Sigmoid colon (tissue), 7 donors: ENCODE data around the gene BLNK. TPM values are rescaled to one million over a fixed set of nuclear protein-coding genes. Genes with fewer than 3 reads are reported as not detected.

ENCODE experiments used
- DNase-seq: peaks from one replicate; pipeline ENCODE4 v3.0.0-alpha.2; 2019
- H3K27ac ChIP-seq, 4 donors: fragments of 200-600 bp; sonication (generic); one replicate each; pipeline ENCODE4 v1.5.1; 2016 to 2019; ENCODE audit warnings: mild to moderate bottlenecking in 1 of 4
- H3K27me3 ChIP-seq, 3 donors: fragments of 200-600 bp; sonication (generic); one replicate each; pipeline ENCODE4 v1.5.1; 2019; ENCODE audit warnings: mild to moderate bottlenecking in 1 of 3
- H3K36me3 ChIP-seq, 4 donors: fragments of 200-600 bp; sonication (generic); one replicate each; pipeline ENCODE4 v1.5.1; 2016 to 2019
- H3K4me1 ChIP-seq, 4 donors: fragments of 200-600 bp; sonication (generic); one replicate each; pipeline ENCODE4 v1.5.1; 2017 to 2019
- H3K4me3 ChIP-seq, 4 donors: fragments of 200-600 bp; sonication (generic); one replicate each; pipeline ENCODE4 v1.5.1; 2017 to 2019; ENCODE audit warnings: mild to moderate bottlenecking in 2 of 4, moderate library complexity in 1 of 4
- H3K9me3 ChIP-seq, 4 donors: fragments of 200-600 bp in 3 of 4; sonication (generic) in 3 of 4; one replicate each; pipeline versions ENCODE4 v1.5.1 to v1.6.1; 2013 to 2019
- EP300 ChIP-seq, 4 donors: sonication (generic); formaldehyde crosslinking; IDR thresholded peaks; one replicate each; pipeline ENCODE4 v1.6.1; 2017; ENCODE audit warnings: antibody characterized with exemption in 4 of 4
- POLR2A ChIP-seq, 2 donors: fragments of 450-650 bp; IDR thresholded peaks; one replicate each; pipeline ENCODE4 v1.6.1; 2016; ENCODE audit warnings: antibody characterized with exemption in 2 of 2, mild to moderate bottlenecking in 2 of 2, moderate library complexity in 2 of 2
- POLR2AphosphoS5 ChIP-seq, 4 donors: sonication (generic); formaldehyde crosslinking; IDR thresholded peaks; one replicate each; pipeline ENCODE4 v1.6.1; 2017; ENCODE audit warnings: antibody characterized with exemption in 4 of 4
- WGBS, 2 donors: extraction: QIAGEN DNeasy Blood & Tissue Kit; methylation state at CpG; one replicate each; pipeline ENCODE4 v1.1.7; 2013; 5-methylcytosine and 5-hydroxymethylcytosine counted together
- intact Hi-C: fragments of 100-400 bp; cut with DNase I; formaldehyde crosslinking; loops from one replicate; pipeline ENCODE4 v1.15.1; 2023
- polyA plus RNA-seq, 3 donors: library from polyadenylated mRNA; stranded (reverse); fragments of 200-250 nt; gene quantifications; one replicate each; pipeline ENCODE4 v1.2.3, GENCODE V29; 2013
- total RNA-seq, 4 donors: library from RNA; depleted of rRNA; stranded (reverse); fragments of >200 nt; gene quantifications; one replicate each; pipeline ENCODE4 v1.1.0, GENCODE V29; 2016
- TF ChIP-seq, protein P1 (sequence below), 4 experiments: fragments of 450-650 bp in 3 of 4; fragments of 200-600 bp in 1 of 4; IDR thresholded peaks; one replicate each; pipeline ENCODE4 v1.5.1; 2016 to 2019; ENCODE audit warnings: antibody characterized with exemption in 4 of 4, mild to moderate bottlenecking in 3 of 4, moderate library complexity in 2 of 4
- donor health status: healthy with polysubstance abuse.
- donor health status: Bipolar disorder and iron deficiency.
- donor health status: healthy.

BLNK gene
- total and polyA plus RNA-seq, 7 donors = 0.99 to 24.0 (median 2.2) TPM

DNA sequence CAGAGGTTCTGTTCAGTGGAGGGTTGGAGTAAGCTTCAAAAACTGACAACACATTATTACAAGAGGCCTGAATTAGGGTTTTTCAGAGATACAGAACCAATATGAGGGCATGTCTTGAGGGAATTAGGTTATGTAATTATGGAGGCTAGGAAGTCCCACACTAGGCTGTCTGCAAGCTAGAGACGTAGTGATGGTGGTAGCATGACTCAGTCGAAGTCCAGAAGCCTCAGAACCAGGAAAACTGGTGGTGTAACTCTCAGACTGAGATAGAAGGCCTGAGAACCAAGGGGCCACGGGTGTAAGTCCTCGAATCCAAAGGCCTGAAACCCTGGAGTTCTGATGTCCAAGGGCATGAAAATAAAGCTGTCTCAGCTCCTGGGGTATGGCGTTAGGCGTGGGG is 105.6 kb downstream of the BLNK start:
- Histone ChIP-seq H3K36me3 (peaks cover 0 to 13% (median 0%) of the 10 kb centered on the region in 4 donors), H3K4me1 (no peaks in the 10 kb centered on the region), H3K27ac (no peak overlapping the region), H3K27me3 (no peaks in the 10 kb centered on the region), H3K4me3 (no peak overlapping the region), H3K9me3 (peaks cover 9 to 16% (median 11%) of the 10 kb centered on the region in 4 donors)
- intact Hi-C loops = no loop called here
- TF ChIP-seq POLR2AphosphoS5 (IDR thresholded peaks at IDR 0.05) = no peak
- TF ChIP-seq, protein P1, sequence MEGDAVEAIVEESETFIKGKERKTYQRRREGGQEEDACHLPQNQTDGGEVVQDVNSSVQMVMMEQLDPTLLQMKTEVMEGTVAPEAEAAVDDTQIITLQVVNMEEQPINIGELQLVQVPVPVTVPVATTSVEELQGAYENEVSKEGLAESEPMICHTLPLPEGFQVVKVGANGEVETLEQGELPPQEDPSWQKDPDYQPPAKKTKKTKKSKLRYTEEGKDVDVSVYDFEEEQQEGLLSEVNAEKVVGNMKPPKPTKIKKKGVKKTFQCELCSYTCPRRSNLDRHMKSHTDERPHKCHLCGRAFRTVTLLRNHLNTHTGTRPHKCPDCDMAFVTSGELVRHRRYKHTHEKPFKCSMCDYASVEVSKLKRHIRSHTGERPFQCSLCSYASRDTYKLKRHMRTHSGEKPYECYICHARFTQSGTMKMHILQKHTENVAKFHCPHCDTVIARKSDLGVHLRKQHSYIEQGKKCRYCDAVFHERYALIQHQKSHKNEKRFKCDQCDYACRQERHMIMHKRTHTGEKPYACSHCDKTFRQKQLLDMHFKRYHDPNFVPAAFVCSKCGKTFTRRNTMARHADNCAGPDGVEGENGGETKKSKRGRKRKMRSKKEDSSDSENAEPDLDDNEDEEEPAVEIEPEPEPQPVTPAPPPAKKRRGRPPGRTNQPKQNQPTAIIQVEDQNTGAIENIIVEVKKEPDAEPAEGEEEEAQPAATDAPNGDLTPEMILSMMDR (IDR thresholded peaks at IDR 0.05) = no peak
- TF ChIP-seq POLR2A (IDR thresholded peaks at IDR 0.05) = no peak
- no peak for TF ChIP-seq EP300 (IDR thresholded peaks at IDR 0.05)
- WGBS, 2 donors = 96 to 97% methylated on average over 6 of the region's 6 CpGs
- no peak for DNase-seq

DNA sequence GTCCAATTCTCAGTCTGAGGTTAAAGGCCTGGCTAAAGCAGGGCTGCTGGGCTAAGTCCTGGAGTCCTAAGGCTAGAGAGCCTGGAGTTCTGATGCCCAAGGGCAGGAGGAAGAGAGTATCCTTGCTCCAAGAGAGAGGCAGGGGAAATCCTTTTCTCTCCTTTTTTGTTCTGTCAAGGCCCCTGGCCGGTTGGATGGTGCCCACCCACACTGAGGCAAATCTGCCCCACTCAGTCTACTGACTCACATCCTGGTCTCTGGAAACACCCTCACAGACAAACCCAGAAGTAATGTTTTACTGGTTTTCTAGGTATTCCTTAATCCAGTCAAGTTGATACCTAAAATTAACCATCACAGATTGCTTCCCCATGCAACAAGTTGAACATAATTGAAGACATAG is 118.3 kb downstream of the BLNK start:
- no peak for DNase-seq
- peaks cover 13 to 72% (median 28%) of the 10 kb centered on the region in 4 donors for H3K36me3 ChIP-seq
- no peak overlapping the region for H3K27ac ChIP-seq
- no peaks in the 10 kb centered on the region for H3K27me3 ChIP-seq
- no peak overlapping the region for H3K4me3 ChIP-seq
- WGBS, 2 donors = 81 to 93% methylated on average over 1 of the region's 1 CpG
- intact Hi-C loops = no loop called here
- no peaks in the 10 kb centered on the region for H3K4me1 ChIP-seq
- no peaks in the 10 kb centered on the region for H3K9me3 ChIP-seq
- no peak for TF ChIP-seq POLR2A (IDR thresholded peaks at IDR 0.05)
- TF ChIP-seq POLR2AphosphoS5 (IDR thresholded peaks at IDR 0.05) = no peak
- no peak for TF ChIP-seq EP300 (IDR thresholded peaks at IDR 0.05)
- TF ChIP-seq, protein P1 (IDR thresholded peaks at IDR 0.05) = no peak

DNA sequence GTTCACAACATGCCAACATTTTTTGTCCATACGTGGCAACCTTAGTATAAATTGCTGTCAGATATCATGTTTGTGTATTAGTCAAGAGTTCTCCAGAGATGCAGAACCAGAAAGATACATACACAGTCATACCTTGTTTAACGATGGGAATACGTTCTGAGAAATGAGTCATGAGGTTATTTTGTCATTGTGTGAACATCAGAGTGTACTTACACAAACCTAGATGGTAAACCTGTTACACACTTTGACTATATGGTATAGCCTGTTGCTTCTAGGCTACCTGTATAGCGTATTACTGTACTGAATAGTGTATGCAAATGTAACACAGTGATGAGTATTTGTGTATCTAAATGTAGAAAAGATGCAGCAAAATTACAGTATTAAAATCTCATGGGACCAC is 118.9 kb downstream of the BLNK start:
- H3K27ac ChIP-seq = no peak overlapping the region
- no peak for TF ChIP-seq POLR2A (IDR thresholded peaks at IDR 0.05)
- no peak for TF ChIP-seq EP300 (IDR thresholded peaks at IDR 0.05)
- TF ChIP-seq, protein P1 (IDR thresholded peaks at IDR 0.05) = no peak
- TF ChIP-seq POLR2AphosphoS5 (IDR thresholded peaks at IDR 0.05) = no peak
- DNase-seq = no peak
- H3K36me3 ChIP-seq = peaks cover 13 to 72% (median 28%) of the 10 kb centered on the region in 4 donors
- WGBS, 2 donors = 86 to 91% methylated on average over 4 of the region's 4 CpGs
- H3K4me1 ChIP-seq = no peaks in the 10 kb centered on the region
- no peaks in the 10 kb centered on the region for H3K27me3 ChIP-seq
- H3K9me3 ChIP-seq = no peaks in the 10 kb centered on the region
- intact Hi-C loops = no loop called here
- no peak overlapping the region for H3K4me3 ChIP-seq

Other genes with a start within 250 kb of the BLNK start
- gene CCNJ, start 228.0 kb downstream of the BLNK start, total RNA-seq = 1 to 10 TPM; 3.3 to 6.4 (median 4.6) TPM
- gene CCNJ, start 228.0 kb downstream of the BLNK start, polyA plus RNA-seq = 1 to 10 TPM; 1.8 to 3.5 (median 2.8) TPM
- gene ZNF518A, start 141.3 kb downstream of the BLNK start, total RNA-seq = 10 to 100 TPM; 13.2 to 22.8 (median 17.2) TPM
- gene ZNF518A, start 141.3 kb downstream of the BLNK start, polyA plus RNA-seq = 1 to 10 TPM; 4.2 to 7.1 (median 6.9) TPM
- not detected for gene DNTT, start 32.9 kb upstream of the BLNK start, total RNA-seq
- gene DNTT, start 32.9 kb upstream of the BLNK start, polyA plus RNA-seq = not detected
- not detected for gene OPALIN, start 87.4 kb upstream of the BLNK start, total RNA-seq
- not detected for gene OPALIN, start 87.4 kb upstream of the BLNK start, polyA plus RNA-seq
- gene TLL2, start 242.4 kb upstream of the BLNK start, total RNA-seq = 1 to 10 TPM in 1 of 4 donors, under 1 TPM in 3; 0.14 to 2.2 (median 0.26) TPM
- gene TLL2, start 242.4 kb upstream of the BLNK start, polyA plus RNA-seq = under 1 TPM in 1 of 3 donors, not detected in 2; 0.36 TPM